ENCODE measurements around the gene PDIA2.

PDIA2 gene

GRCh38 chr16:261031-261691 is 21.8 kb upstream of the PDIA2 start:
- H3K9ac ChIP-seq: no peak overlapping the region
- no peak overlapping the region for H3K4me3 ChIP-seq (IDR thresholded peaks at IDR 0.05; ENCODE audit: insufficient read depth, low read depth, low read length)
- no peak overlapping the region for H2AFZ ChIP-seq (ENCODE audit: low read depth)
- H3K36me3 ChIP-seq (ENCODE audit: insufficient read depth): no peaks in the 10 kb centered on the region
- no peak overlapping the region for H3K4me2 ChIP-seq
- H3K27me3 ChIP-seq (ENCODE audit: insufficient read depth, low read depth): no peaks in the 10 kb centered on the region
- no peak for TF ChIP-seq CTCF (conservative IDR thresholded peaks at IDR 0.05; ENCODE audit: low read depth, low read length)
- no peaks in the 10 kb centered on the region for H4K20me1 ChIP-seq (ENCODE audit: insufficient read depth)
- no peak overlapping the region for H3K27ac ChIP-seq
- H3K4me1 ChIP-seq (ENCODE audit: low read depth, poor library complexity, severe bottlenecking): no peaks in the 10 kb centered on the region
- H3K79me2 ChIP-seq (ENCODE audit: insufficient read depth, low read depth): no peaks in the 10 kb centered on the region

DNA sequence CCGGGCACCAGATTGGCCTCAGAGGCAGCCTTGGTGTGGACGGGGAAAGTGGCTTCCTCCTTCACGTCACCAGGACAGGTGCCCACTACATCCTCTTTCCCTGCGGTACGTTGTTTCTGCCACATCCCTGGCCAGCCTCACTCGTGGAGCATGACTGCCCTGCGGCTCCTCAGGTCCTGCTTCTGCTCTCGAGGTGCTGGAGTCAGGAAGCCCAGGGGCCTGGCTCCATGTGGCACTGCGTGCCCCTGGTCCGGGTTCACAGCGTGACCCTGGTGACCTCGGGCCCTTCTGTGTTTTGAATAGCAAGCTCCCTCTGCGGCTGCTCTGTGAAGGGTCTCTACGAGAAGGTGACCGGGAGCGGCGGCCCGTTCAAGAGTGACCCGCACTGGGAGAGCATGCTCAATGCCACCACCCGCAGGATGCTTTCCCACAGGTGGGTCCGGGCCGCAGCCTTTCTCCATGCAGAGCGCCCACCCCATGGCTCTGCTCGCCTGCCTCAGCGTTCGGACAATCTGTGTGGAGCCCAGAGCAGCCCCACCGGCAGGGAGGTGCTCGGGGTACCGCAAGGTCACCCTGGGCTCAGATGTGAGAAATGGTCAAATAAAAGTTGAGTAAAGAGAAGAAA is 20.7 kb upstream of the PDIA2 start:
- H3K4me3 ChIP-seq (IDR thresholded peaks at IDR 0.05; ENCODE audit: insufficient read depth, low read depth, low read length): no peak overlapping the region
- no peaks in the 10 kb centered on the region for H3K79me2 ChIP-seq (ENCODE audit: insufficient read depth, low read depth)
- no peak overlapping the region for H2AFZ ChIP-seq (ENCODE audit: low read depth)
- no peak overlapping the region for H3K4me2 ChIP-seq
- no peaks in the 10 kb centered on the region for H3K27me3 ChIP-seq (ENCODE audit: insufficient read depth, low read depth)
- H3K36me3 ChIP-seq (ENCODE audit: insufficient read depth): no peaks in the 10 kb centered on the region
- no peak overlapping the region for H3K27ac ChIP-seq
- H3K4me1 ChIP-seq (ENCODE audit: low read depth, poor library complexity, severe bottlenecking): no peaks in the 10 kb centered on the region
- H4K20me1 ChIP-seq (ENCODE audit: insufficient read depth): no peaks in the 10 kb centered on the region
- H3K9ac ChIP-seq: no peak overlapping the region
- TF ChIP-seq CTCF (conservative IDR thresholded peaks at IDR 0.05; ENCODE audit: low read depth, low read length): no peak

GRCh38 chr16:263182-263774 is 19.7 kb upstream of the PDIA2 start:
- H3K9ac ChIP-seq: no peak overlapping the region
- H3K4me1 ChIP-seq (ENCODE audit: low read depth, poor library complexity, severe bottlenecking): no peaks in the 10 kb centered on the region
- H3K79me2 ChIP-seq (ENCODE audit: insufficient read depth, low read depth): no peaks in the 10 kb centered on the region
- H3K4me3 ChIP-seq (IDR thresholded peaks at IDR 0.05; ENCODE audit: insufficient read depth, low read depth, low read length): no peak overlapping the region
- no peak overlapping the region for H3K27ac ChIP-seq
- no peak for TF ChIP-seq CTCF (conservative IDR thresholded peaks at IDR 0.05; ENCODE audit: low read depth, low read length)
- H2AFZ ChIP-seq (ENCODE audit: low read depth): no peak overlapping the region
- H3K36me3 ChIP-seq (ENCODE audit: insufficient read depth): no peaks in the 10 kb centered on the region
- H4K20me1 ChIP-seq (ENCODE audit: insufficient read depth): no peaks in the 10 kb centered on the region
- H3K27me3 ChIP-seq (ENCODE audit: insufficient read depth, low read depth): no peaks in the 10 kb centered on the region; the same call in 1 of the 2 replicates
- H3K4me2 ChIP-seq: no peak overlapping the region

GRCh38 chr16:263944-264343 is 19.0 kb upstream of the PDIA2 start:
- H3K9ac ChIP-seq: no peak overlapping the region
- no peak overlapping the region for H3K4me2 ChIP-seq
- H4K20me1 ChIP-seq (ENCODE audit: insufficient read depth): no peaks in the 10 kb centered on the region
- no peak overlapping the region for H2AFZ ChIP-seq (ENCODE audit: low read depth)
- no peak for TF ChIP-seq CTCF (conservative IDR thresholded peaks at IDR 0.05; ENCODE audit: low read depth, low read length)
- H3K27ac ChIP-seq: no peak overlapping the region
- H3K79me2 ChIP-seq (ENCODE audit: insufficient read depth, low read depth): no peaks in the 10 kb centered on the region
- H3K4me3 ChIP-seq (IDR thresholded peaks at IDR 0.05; ENCODE audit: insufficient read depth, low read depth, low read length): no peak overlapping the region
- no peaks in the 10 kb centered on the region for H3K36me3 ChIP-seq (ENCODE audit: insufficient read depth)
- no peaks in the 10 kb centered on the region for H3K4me1 ChIP-seq (ENCODE audit: low read depth, poor library complexity, severe bottlenecking)
- peaks cover 2% of the 10 kb centered on the region; the same call in 1 of the 2 replicates for H3K27me3 ChIP-seq (ENCODE audit: insufficient read depth, low read depth)

Data from KMS-11 (cell line).